Testis (tissue), 3 donors: Measurements from ENCODE around the gene PRAMEF1. TPM values are rescaled to one million over a fixed set of nuclear protein-coding genes. Genes with fewer than 3 reads are reported as not detected.

Experiments used
- DNase-seq: peaks from one replicate; pipeline ENCODE4 v3.0.0-alpha.2; 2019
- H3K27ac ChIP-seq, 2 donors: fragments of 200-600 bp; sonication (generic); one replicate each; pipeline ENCODE4 v1.5.1; 2019
- H3K27me3 ChIP-seq: fragments of 200-600 bp; sonication (generic); one replicate; pipeline ENCODE4 v1.5.1; 2019
- H3K36me3 ChIP-seq: fragments of 200-600 bp; sonication (generic); one replicate; pipeline ENCODE4 v1.5.1; 2017; ENCODE audit warnings: low read depth; ENCODE audit errors: missing control alignments
- H3K4me1 ChIP-seq: fragments of 200-600 bp; sonication (generic); one replicate; pipeline ENCODE4 v1.5.1; 2019
- H3K4me3 ChIP-seq, 2 donors: fragments of 200-600 bp; sonication (generic); one replicate each; pipeline ENCODE4 v1.5.1; 2017 to 2019
- H3K9me3 ChIP-seq: fragments of 200-600 bp; sonication (generic); one replicate; pipeline ENCODE4 v1.5.1; 2017
- POLR2A ChIP-seq: fragments of 450-650 bp; IDR thresholded peaks from one replicate; pipeline ENCODE4 v1.6.1; 2017; ENCODE audit warnings: antibody characterized with exemption, mild to moderate bottlenecking, moderate library complexity
- WGBS, 2 donors: methylation state at CpG; one replicate each; pipeline ENCODE4 v1.1.5; 2018; 5-methylcytosine and 5-hydroxymethylcytosine counted together
- intact Hi-C: fragments of 100-400 bp; cut with DNase I; formaldehyde crosslinking; loops from one replicate; pipeline ENCODE4 v1.15.1; 2023; ENCODE audit warnings: low total_unique reads
- polyA plus RNA-seq: library from polyadenylated mRNA; stranded (reverse); fragments of 350-450 nt; fragmentation: Illumina TruSeq; extraction: RNeasy Lipid Tissue Mini Kit (QIAGEN cat#74804); gene quantifications from one replicate; pipeline ENCODE4 v1.2.3, GENCODE V29; 2014; ENCODE audit warnings: low read depth, low replicate concordance; ENCODE audit not compliant: insufficient read depth
- total RNA-seq, 2 donors: library from RNA; depleted of rRNA; stranded (reverse); fragments of >200 nt; gene quantifications; one replicate each; pipeline ENCODE4 v1.2.3, GENCODE V29; 2016
- TF ChIP-seq, protein P1 (sequence below), 3 experiments: fragments of 450-650 bp in 2 of 3; fragments of 200-600 bp in 1 of 3; sonication (generic) in 1 of 3; IDR thresholded peaks; one replicate each; pipeline ENCODE4 v1.5.1; 2016 to 2019; ENCODE audit warnings: antibody characterized with exemption in 3 of 3, mild to moderate bottlenecking in 2 of 3, moderate library complexity in 1 of 3

PRAMEF1 gene
- total and polyA plus RNA-seq, 3 donors from 2014 or later: 0.61 TPM; not detected in 2

DNA sequence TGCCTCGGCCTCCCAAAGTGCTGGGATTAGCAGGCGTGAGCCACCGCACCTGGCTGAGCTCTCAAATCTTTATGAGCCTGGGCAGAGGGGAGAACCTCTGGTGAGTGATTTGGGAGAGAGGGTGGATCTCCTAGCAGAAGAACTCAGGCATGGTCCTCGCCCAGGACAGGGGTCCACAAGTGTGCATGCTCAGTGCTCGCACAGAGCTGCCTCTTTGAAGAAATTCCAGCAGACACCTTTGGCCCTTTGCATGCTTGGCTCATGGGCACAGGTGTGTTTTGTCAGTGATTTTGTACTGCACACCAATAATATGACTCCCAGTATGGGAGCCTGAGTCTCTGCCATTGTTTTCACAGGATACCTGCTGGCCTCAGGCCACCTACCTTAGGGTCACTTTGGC lies 29.4 kb upstream of the PRAMEF1 start:
- Histone ChIP-seq H3K4me1 (no peaks in the 10 kb centered on the region), H3K36me3 (no peaks in the 10 kb centered on the region), H3K4me3 (no peak overlapping the region), H3K9me3 (no peaks in the 10 kb centered on the region), H3K27me3 (no peaks in the 10 kb centered on the region), H3K27ac (no peak overlapping the region)
- TF ChIP-seq, protein P1, sequence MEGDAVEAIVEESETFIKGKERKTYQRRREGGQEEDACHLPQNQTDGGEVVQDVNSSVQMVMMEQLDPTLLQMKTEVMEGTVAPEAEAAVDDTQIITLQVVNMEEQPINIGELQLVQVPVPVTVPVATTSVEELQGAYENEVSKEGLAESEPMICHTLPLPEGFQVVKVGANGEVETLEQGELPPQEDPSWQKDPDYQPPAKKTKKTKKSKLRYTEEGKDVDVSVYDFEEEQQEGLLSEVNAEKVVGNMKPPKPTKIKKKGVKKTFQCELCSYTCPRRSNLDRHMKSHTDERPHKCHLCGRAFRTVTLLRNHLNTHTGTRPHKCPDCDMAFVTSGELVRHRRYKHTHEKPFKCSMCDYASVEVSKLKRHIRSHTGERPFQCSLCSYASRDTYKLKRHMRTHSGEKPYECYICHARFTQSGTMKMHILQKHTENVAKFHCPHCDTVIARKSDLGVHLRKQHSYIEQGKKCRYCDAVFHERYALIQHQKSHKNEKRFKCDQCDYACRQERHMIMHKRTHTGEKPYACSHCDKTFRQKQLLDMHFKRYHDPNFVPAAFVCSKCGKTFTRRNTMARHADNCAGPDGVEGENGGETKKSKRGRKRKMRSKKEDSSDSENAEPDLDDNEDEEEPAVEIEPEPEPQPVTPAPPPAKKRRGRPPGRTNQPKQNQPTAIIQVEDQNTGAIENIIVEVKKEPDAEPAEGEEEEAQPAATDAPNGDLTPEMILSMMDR (IDR thresholded peaks at IDR 0.05): no peak
- TF ChIP-seq POLR2A: no peak
- intact Hi-C loops: no loop called here
- DNase-seq: no peak
- WGBS, 2 donors: 83 to 96% methylated on average over 4 to 5 of the region's 5 CpGs

DNA sequence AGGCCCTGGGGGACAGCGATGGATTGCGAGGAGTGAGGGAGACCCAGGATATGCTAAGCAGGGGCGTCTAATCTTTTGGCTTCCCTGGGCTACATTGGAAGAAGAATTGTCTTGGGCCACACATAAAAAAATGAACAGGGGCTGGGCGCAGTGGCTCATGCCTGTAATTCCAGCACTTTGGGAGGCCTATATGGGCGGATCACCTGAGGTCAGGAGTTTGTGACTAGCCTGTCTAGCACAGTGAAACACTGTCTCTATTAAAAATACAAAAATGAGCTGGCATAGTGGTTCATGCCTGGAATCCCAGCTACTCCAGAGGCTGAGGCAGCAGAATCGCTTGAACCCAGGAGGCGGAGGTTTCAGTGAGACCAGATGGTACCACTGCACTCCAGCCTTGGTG lies 28.4 kb upstream of the PRAMEF1 start:
- Histone ChIP-seq H3K27ac (no peak overlapping the region), H3K36me3 (no peaks in the 10 kb centered on the region), H3K27me3 (no peaks in the 10 kb centered on the region), H3K9me3 (no peaks in the 10 kb centered on the region), H3K4me1 (no peaks in the 10 kb centered on the region), H3K4me3 (no peak overlapping the region)
- intact Hi-C loops: no loop called here
- no peak for TF ChIP-seq POLR2A
- DNase-seq: no peak
- 84 to 88% methylated on average over 7 of the region's 7 CpGs for WGBS, 2 donors

DNA sequence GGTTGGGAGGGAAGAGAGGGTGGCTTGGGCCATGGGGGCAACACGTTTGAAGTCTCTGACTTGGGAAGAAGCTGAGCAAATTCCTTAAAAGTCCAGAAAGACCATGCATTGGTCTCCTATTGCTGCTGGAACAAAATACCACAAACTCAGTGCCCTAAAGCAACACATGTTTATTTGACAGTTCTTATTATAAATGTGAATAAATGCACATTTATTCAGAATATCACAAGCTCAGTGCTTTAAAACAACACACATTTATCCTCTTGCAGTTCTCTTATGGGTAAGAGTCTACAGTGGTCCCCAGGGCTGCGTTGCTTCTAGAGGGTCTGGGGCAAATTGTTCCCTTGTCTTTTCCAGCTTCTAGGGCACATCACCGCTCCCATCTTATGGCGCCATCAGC lies 27.7 kb upstream of the PRAMEF1 start:
- intact Hi-C loops: no loop called here
- H3K4me3 ChIP-seq: no peak overlapping the region
- H3K9me3 ChIP-seq: no peaks in the 10 kb centered on the region
- no peaks in the 10 kb centered on the region for H3K4me1 ChIP-seq
- H3K36me3 ChIP-seq: no peaks in the 10 kb centered on the region
- H3K27ac ChIP-seq: no peak overlapping the region
- 78 to 80% methylated on average over 4 of the region's 4 CpGs for WGBS, 2 donors
- TF ChIP-seq POLR2A: no peak
- TF ChIP-seq, protein P1 (IDR thresholded peaks at IDR 0.05): no peak
- no peaks in the 10 kb centered on the region for H3K27me3 ChIP-seq
- no peak for DNase-seq

DNA sequence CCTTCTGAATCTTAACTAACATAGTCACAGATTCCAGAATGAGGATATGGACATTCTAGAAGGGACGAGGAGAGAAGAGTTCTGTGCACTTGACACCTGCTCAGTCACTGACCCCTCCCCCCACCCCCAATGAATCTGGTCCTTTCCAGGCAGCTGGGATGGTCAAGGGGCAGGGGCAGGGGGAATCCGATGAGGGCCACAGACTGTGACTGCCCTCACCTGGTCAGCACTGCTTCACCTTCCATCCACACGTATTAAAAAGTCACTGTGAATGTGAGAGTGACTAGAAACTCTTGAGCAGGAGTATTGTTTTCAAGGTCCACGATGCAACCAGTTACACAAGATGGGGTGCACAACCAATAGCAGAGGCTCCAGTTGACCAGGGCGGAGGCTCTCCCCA lies 27.2 kb upstream of the PRAMEF1 start:
- Histone ChIP-seq H3K9me3 (no peaks in the 10 kb centered on the region), H3K27ac (no peak overlapping the region), H3K4me3 (no peak overlapping the region), H3K4me1 (no peaks in the 10 kb centered on the region), H3K27me3 (no peaks in the 10 kb centered on the region), H3K36me3 (no peaks in the 10 kb centered on the region)
- no peak for DNase-seq
- TF ChIP-seq, protein P1 (IDR thresholded peaks at IDR 0.05): no peak
- no peak for TF ChIP-seq POLR2A
- 73 to 80% methylated on average over 5 of the region's 5 CpGs for WGBS, 2 donors
- intact Hi-C loops: no loop called here

DNA sequence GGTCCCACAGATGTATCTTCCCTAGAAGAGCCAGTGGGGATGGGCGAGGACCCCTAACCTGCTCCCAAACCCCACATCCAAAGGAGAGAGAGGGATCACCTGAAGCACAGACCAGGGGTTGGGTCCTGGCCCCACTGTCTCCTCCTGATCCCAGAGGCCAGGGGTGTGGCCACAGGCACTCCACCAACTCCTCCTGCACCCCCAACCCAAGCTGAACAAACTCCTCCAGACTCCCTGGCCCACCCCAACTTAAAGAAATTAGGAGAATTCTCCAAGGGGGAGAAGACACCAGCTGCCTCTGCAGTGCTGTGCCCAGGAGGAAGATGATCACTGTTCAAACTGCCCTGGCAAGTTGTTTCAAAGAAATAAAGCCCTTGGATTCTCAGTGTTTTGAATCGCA lies 22.2 kb upstream of the PRAMEF1 start:
- Histone ChIP-seq H3K4me1 (no peaks in the 10 kb centered on the region), H3K9me3 (no peaks in the 10 kb centered on the region), H3K27ac (no peak overlapping the region), H3K36me3 (no peaks in the 10 kb centered on the region), H3K4me3 (no peak overlapping the region), H3K27me3 (no peaks in the 10 kb centered on the region)
- TF ChIP-seq, protein P1 (IDR thresholded peaks at IDR 0.05): no peak
- no peak for TF ChIP-seq POLR2A
- DNase-seq: no peak
- 69 to 98% methylated on average over 2 of the region's 2 CpGs for WGBS, 2 donors
- intact Hi-C loops: no loop called here
